ENCODE results near the gene TOMM34. TPM values are rescaled to one million over a fixed set of nuclear protein-coding genes. Genes with fewer than 3 reads are reported as not detected.

The TOMM34 gene
- total and polyA plus RNA-seq, 9 of the 15 experiments (the other 6 are each of a cell fraction or from before 2014, with no cell fraction given): 18.1 to 69.4 (median 41.7) TPM

GRCh38 chr20:45008521-45009049, 48.4 kb upstream of the TOMM34 start:
- intact Hi-C loops (cut with micrococcal nuclease): no loop called here
- no peak for TF ChIP-seq DPF2 (IDR thresholded peaks at IDR 0.05)
- TF ChIP-seq, protein P1, sequence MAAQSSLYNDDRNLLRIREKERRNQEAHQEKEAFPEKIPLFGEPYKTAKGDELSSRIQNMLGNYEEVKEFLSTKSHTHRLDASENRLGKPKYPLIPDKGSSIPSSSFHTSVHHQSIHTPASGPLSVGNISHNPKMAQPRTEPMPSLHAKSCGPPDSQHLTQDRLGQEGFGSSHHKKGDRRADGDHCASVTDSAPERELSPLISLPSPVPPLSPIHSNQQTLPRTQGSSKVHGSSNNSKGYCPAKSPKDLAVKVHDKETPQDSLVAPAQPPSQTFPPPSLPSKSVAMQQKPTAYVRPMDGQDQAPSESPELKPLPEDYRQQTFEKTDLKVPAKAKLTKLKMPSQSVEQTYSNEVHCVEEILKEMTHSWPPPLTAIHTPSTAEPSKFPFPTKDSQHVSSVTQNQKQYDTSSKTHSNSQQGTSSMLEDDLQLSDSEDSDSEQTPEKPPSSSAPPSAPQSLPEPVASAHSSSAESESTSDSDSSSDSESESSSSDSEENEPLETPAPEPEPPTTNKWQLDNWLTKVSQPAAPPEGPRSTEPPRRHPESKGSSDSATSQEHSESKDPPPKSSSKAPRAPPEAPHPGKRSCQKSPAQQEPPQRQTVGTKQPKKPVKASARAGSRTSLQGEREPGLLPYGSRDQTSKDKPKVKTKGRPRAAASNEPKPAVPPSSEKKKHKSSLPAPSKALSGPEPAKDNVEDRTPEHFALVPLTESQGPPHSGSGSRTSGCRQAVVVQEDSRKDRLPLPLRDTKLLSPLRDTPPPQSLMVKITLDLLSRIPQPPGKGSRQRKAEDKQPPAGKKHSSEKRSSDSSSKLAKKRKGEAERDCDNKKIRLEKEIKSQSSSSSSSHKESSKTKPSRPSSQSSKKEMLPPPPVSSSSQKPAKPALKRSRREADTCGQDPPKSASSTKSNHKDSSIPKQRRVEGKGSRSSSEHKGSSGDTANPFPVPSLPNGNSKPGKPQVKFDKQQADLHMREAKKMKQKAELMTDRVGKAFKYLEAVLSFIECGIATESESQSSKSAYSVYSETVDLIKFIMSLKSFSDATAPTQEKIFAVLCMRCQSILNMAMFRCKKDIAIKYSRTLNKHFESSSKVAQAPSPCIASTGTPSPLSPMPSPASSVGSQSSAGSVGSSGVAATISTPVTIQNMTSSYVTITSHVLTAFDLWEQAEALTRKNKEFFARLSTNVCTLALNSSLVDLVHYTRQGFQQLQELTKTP (IDR thresholded peaks at IDR 0.05; ENCODE audit: low read depth in 1 of 2, partially characterized antibody in 2 of 2): peak in 1 of 2 experiments; percentile 92
- FAIRE-seq (no peak), DNase-seq (ENCODE audit: extremely low read depth in 1 of 4, low spot score in 3 of 4) (no peak), ATAC-seq (no peak)
- H3K79me2 ChIP-seq (ENCODE audit: control insufficient read depth, insufficient read depth, low read length): no peaks in the 10 kb centered on the region
- in situ Hi-C loops (cut with MboI): no loop called here
- H3K27ac ChIP-seq (ENCODE audit: extremely low read depth, low read depth, low read length): no peak overlapping the region
- H3K9me1 ChIP-seq (ENCODE audit: control insufficient read depth, insufficient read depth, low read length): no peaks in the 10 kb centered on the region
- CTCF ChIA-PET (ENCODE audit: low intra/inter-chr PET ratio): interaction anchor here (0.7 kb wide), 1 partner anchor 809 kb away, joined by 3 read pairs; no protein-coding TSS in a partner anchor
- H3K9ac ChIP-seq (ENCODE audit: insufficient read depth in 1 of 2, low read depth in 2 of 2, low read length in 2 of 2): no peak overlapping the region
- H3K4me3 ChIP-seq: no peak overlapping the region
- POLR2A ChIA-PET: interaction anchor here (1.2 kb wide), 1 partner anchor 46 kb away, joined by 3 read pairs; no protein-coding TSS in a partner anchor
- no peaks in the 10 kb centered on the region for H3K4me1 ChIP-seq (replicated peaks in 1 of 2; ENCODE audit: control insufficient read depth in 2 of 2, insufficient read depth in 2 of 2, low read length in 2 of 2)
- no peaks in the 10 kb centered on the region for H4K20me1 ChIP-seq (replicated peaks; ENCODE audit: control insufficient read depth, insufficient read depth, low read length)
- no peak overlapping the region for H3K4me2 ChIP-seq (ENCODE audit: insufficient read depth, low read length)
- no peaks in the 10 kb centered on the region for H3K27me3 ChIP-seq (ENCODE audit: control insufficient read depth in 2 of 2, insufficient read depth in 2 of 2, low read length in 2 of 2)
- H3K36me3 ChIP-seq (ENCODE audit: control insufficient read depth, insufficient read depth, low read length): peaks cover 26% of the 10 kb centered on the region
- no peak overlapping the region for H2AFZ ChIP-seq (ENCODE audit: low read depth, low read length)
- BruUV-seq (replicated peaks): no TSS peak
- no peaks in the 10 kb centered on the region for H3K9me3 ChIP-seq (replicated peaks; ENCODE audit: control insufficient read depth, insufficient read depth, low read depth, low read length)
